ENCODE measurements around the gene AOC3.
"Not testable (repeated sequence)": the region's sequence is repeated elsewhere in the genome, so short reads cannot be mapped to it uniquely, and the experiment has no call there.

Gene AOC3

GRCh38 chr17:42844761-42845555, 6.0 kb upstream of the AOC3 start:
- no peak for DNase-seq

GRCh38 chr17:42845556-42845917, 5.5 kb upstream of the AOC3 start:
- DNase-seq: no peak

- no peak for DNase-seq
Measured at GRCh38 chr17:42845918-42846593, 4.9 kb upstream of the AOC3 start.

GRCh38 chr17:42846594-42847280, 4.3 kb upstream of the AOC3 start:
- no peak for DNase-seq

- DNase-seq: no peak
Measured at GRCh38 chr17:42848093-42848492, 2.9 kb upstream of the AOC3 start.

- no peak for DNase-seq
Measured at GRCh38 chr17:42849031-42849430, 2.0 kb upstream of the AOC3 start.

- DNase-seq: no peak
Measured at GRCh38 chr17:42849451-42850181, 1.4 kb upstream of the AOC3 start.

- DNase-seq: not testable (repeated sequence)
Measured at GRCh38 chr17:42851371-42852240, 607 bp downstream of the AOC3 start.

- no peak for DNase-seq
Measured at GRCh38 chr17:42852351-42852750, 1.4 kb downstream of the AOC3 start.

- DNase-seq: no peak
Measured at GRCh38 chr17:42853004-42853403, 2.0 kb downstream of the AOC3 start.

- no peak for DNase-seq
Measured at GRCh38 chr17:42853597-42853967, 2.6 kb downstream of the AOC3 start.

GRCh38 chr17:42853968-42854790, 3.2 kb downstream of the AOC3 start:
- DNase-seq: no peak

- no peak for DNase-seq
Measured at GRCh38 chr17:42855048-42855596, 4.1 kb downstream of the AOC3 start.

- not testable (repeated sequence) for DNase-seq
Measured at GRCh38 chr17:42856093-42856492, 5.1 kb downstream of the AOC3 start.

GRCh38 chr17:42856516-42856915, 5.5 kb downstream of the AOC3 start:
- not testable (repeated sequence) for DNase-seq

- no peak for DNase-seq
Measured at GRCh38 chr17:42857389-42857788, 6.4 kb downstream of the AOC3 start.

GRCh38 chr17:42865638-42866094, 14.7 kb downstream of the AOC3 start:
- no peak for DNase-seq

GRCh38 chr17:42866216-42866615, 15.2 kb downstream of the AOC3 start:
- DNase-seq: no peak

GRCh38 chr17:42866631-42867575, 15.9 kb downstream of the AOC3 start:
- no peak for DNase-seq

All from activated gamma-delta T cell (primary cell).